Endothelial cell of umbilical vein (primary cell): Measurements from ENCODE around the gene PSME3IP1. TPM values are rescaled to one million over a fixed set of nuclear protein-coding genes. Genes with fewer than 3 reads are reported as not detected.

Source experiments
- BruUV-seq: library from RNA; stranded (reverse); fragments of 400-500 nt; replicated peaks from 2 replicates; lab custom pipeline; 2021; lab: Mats Ljungman, UMichigan
- CTCF ChIA-PET: fragments of 300-600, 350-600 bp; sonication (Branson Sonifier 250); formaldehyde crosslinking; loops from one replicate; lab custom pipeline; 2021; ENCODE audit warnings: antibody characterized with exemption, inconsistent platforms; lab: Charles Lee
- POLR2A ChIA-PET: fragments of 300-600, 350-600 bp; sonication (Branson Sonifier 250); formaldehyde crosslinking; loops from one replicate; lab custom pipeline; 2021; ENCODE audit warnings: antibody characterized with exemption, inconsistent platforms; lab: Charles Lee
- DNase-seq: peaks from one replicate; pipeline ENCODE4 v3.0.0-alpha.2; 2011; ENCODE audit warnings: low read depth, low spot score
- FAIRE-seq: peaks from 2 replicates; lab custom pipeline; 2011; peaks lifted over from hg19 to GRCh38; lab: Jason Lieb, UNC
- H2AFZ ChIP-seq: 2 replicates; pipeline ENCODE4 v1.6.0; 2012; ENCODE audit warnings: low read depth, low read length, control low read depth, inconsistent platforms
- H3K27ac ChIP-seq: 2 replicates; pipeline ENCODE4 v1.5.1; 2011; ENCODE audit warnings: low read depth, mild to moderate bottlenecking, control low read depth, low read length, moderate library complexity; ENCODE audit not compliant: insufficient read depth
- H3K27me3 ChIP-seq, 2 experiments: 2 replicates each; pipeline versions ENCODE4 v1.6.0 to v1.6.1; 2011; ENCODE audit warnings: low read length in 2 of 2, mixed read lengths in 1 of 2; ENCODE audit not compliant: control insufficient read depth in 2 of 2, insufficient read depth in 2 of 2
- H3K36me3 ChIP-seq, 2 experiments: 2 replicates in 1 of 2; 3 replicates in 1 of 2; pipeline ENCODE4 v1.5.1; 2011; ENCODE audit warnings: low read length in 2 of 2, mild to moderate bottlenecking in 1 of 2, moderate library complexity in 1 of 2; ENCODE audit not compliant: control insufficient read depth in 2 of 2, insufficient read depth in 2 of 2; ENCODE audit errors: extremely low read depth in 1 of 2
- H3K4me1 ChIP-seq: 3 replicates; pipeline ENCODE4 v1.5.1; 2011; ENCODE audit warnings: mild to moderate bottlenecking, low read length; ENCODE audit not compliant: control insufficient read depth, insufficient read depth; ENCODE audit errors: extremely low read depth
- H3K4me2 ChIP-seq: 2 replicates; pipeline ENCODE4 v1.6.1; 2011; ENCODE audit warnings: low read length, control low read depth, mixed read lengths; ENCODE audit not compliant: insufficient read depth
- H3K4me3 ChIP-seq, 3 experiments: fragments of 200-600 bp in 1 of 3; sonication (generic), shearing (Covaris generic) in 1 of 3; replicated peaks in 1 of 3; 2 replicates each; pipeline ENCODE4 v1.5.1; 2011 to 2016; ENCODE audit warnings: control low read depth in 3 of 3, low read length in 3 of 3, mild to moderate bottlenecking in 2 of 3, inconsistent platforms in 1 of 3, low read depth in 1 of 3, moderate library complexity in 1 of 3; ENCODE audit not compliant: insufficient read depth in 1 of 3
- H3K79me2 ChIP-seq: 2 replicates; pipeline ENCODE4 v1.6.0; 2012; ENCODE audit warnings: low read length, inconsistent platforms; ENCODE audit not compliant: control insufficient read depth, insufficient read depth
- H3K9ac ChIP-seq: replicated peaks from 2 replicates; pipeline ENCODE3; 2011; ENCODE audit warnings: low read length, control low read depth; ENCODE audit not compliant: insufficient read depth; ENCODE audit errors: extremely low read depth
- H3K9me1 ChIP-seq: replicated peaks from 3 replicates; pipeline ENCODE4 v1.6.0; 2011; ENCODE audit warnings: mild to moderate bottlenecking, low read length; ENCODE audit not compliant: control insufficient read depth, insufficient read depth; ENCODE audit errors: extremely low read depth
- H3K9me3 ChIP-seq: replicated peaks from 2 replicates; pipeline ENCODE4 v1.5.1; 2012; ENCODE audit warnings: low read length, inconsistent platforms; ENCODE audit not compliant: control insufficient read depth, insufficient read depth
- H4K20me1 ChIP-seq: replicated peaks from 2 replicates; pipeline ENCODE3; 2011; ENCODE audit warnings: mild to moderate bottlenecking, low read length; ENCODE audit not compliant: control insufficient read depth, insufficient read depth; ENCODE audit errors: extremely low read depth
- EZH2 ChIP-seq: IDR thresholded peaks from 2 replicates; pipeline ENCODE4 v1.6.1; 2012; ENCODE audit warnings: borderline replicate concordance, low read depth, mild to moderate bottlenecking, moderate library complexity, low read length, inconsistent platforms; ENCODE audit not compliant: severe bottlenecking
- FOS ChIP-seq: IDR thresholded peaks from 2 replicates; pipeline ENCODE4 v1.6.1; 2011; ENCODE audit warnings: mild to moderate bottlenecking, low read length, moderate library complexity, borderline replicate concordance; ENCODE audit not compliant: insufficient read depth
- GATA2 ChIP-seq: IDR thresholded peaks from 2 replicates; pipeline ENCODE4 v1.7.0; 2011; ENCODE audit warnings: low read depth, mild to moderate bottlenecking, moderate library complexity, mixed read lengths, low read length; ENCODE audit not compliant: insufficient read length, insufficient read depth
- JUN ChIP-seq: IDR thresholded peaks from 2 replicates; pipeline ENCODE4 v1.6.1; 2011; ENCODE audit warnings: borderline replicate concordance, low read depth; ENCODE audit not compliant: insufficient read length, insufficient read depth
- MAX ChIP-seq: IDR thresholded peaks from 2 replicates; pipeline ENCODE4 v1.6.1; 2011; ENCODE audit not compliant: insufficient read depth, insufficient read length
- MYC ChIP-seq: IDR thresholded peaks from one replicate; pipeline ENCODE4 v1.6.1; 2011; ENCODE audit warnings: mild to moderate bottlenecking, low read depth, low read length
- POLR2A ChIP-seq: IDR thresholded peaks from 2 replicates; pipeline ENCODE4 v1.6.1; 2012; ENCODE audit warnings: low read depth, mild to moderate bottlenecking, control low read depth, low read length
- POLR2AphosphoS5 ChIP-seq: IDR thresholded peaks from 2 replicates; pipeline ENCODE4 v1.6.1; 2012; ENCODE audit warnings: low read depth, mild to moderate bottlenecking, control low read depth, low read length, moderate library complexity; ENCODE audit not compliant: insufficient read depth
- dilution Hi-C: fragments of 300-500 bp; cut with MboI; formaldehyde crosslinking; loops from one replicate; pipeline ENCODE4 v1.15.0; 2019; ENCODE audit warnings: low sequenced_read_pairs; ENCODE audit not compliant: extremely low pct_ligation_motif_present
- intact Hi-C: fragments of 100-400 bp; cut with micrococcal nuclease; formaldehyde crosslinking; loops from one replicate; pipeline ENCODE4 v1.10.0; 2022
- polyA plus RNA-seq, 4 experiments: library from polyadenylated mRNA; depleted of rRNA in 3 of 4; stranded (reverse) in 3 of 4; unstranded in 1 of 4; fragments of >200 nt; gene quantifications; 2 replicates each; pipeline versions ENCODE4 v1.2.1 to v1.2.3, GENCODE V29; 2011 to 2012; ENCODE audit warnings: missing spikeins in 1 of 4
- total RNA-seq: library from RNA; stranded (reverse); gene quantifications from 2 replicates; pipeline ENCODE4 v1.2.3, GENCODE V29; 2021
- TF ChIP-seq, protein P1 (sequence below), 2 donors: IDR thresholded peaks; 1 replicate in 1 of 2; 2 replicates in 1 of 2; pipeline ENCODE4 v1.5.1; 2011; ENCODE audit warnings: low read length in 2 of 2, mild to moderate bottlenecking in 2 of 2, moderate library complexity in 2 of 2, control low read depth in 1 of 2, inconsistent platforms in 1 of 2, low read depth in 1 of 2; ENCODE audit not compliant: insufficient read depth in 1 of 2; ENCODE audit errors: extremely low read depth in 1 of 2

Gene PSME3IP1
- total and polyA plus RNA-seq, 2 donors (not counting 3 experiments of a cell fraction or from before 2014, with no cell fraction given), result 86.2 to 91.8 TPM

DNA sequence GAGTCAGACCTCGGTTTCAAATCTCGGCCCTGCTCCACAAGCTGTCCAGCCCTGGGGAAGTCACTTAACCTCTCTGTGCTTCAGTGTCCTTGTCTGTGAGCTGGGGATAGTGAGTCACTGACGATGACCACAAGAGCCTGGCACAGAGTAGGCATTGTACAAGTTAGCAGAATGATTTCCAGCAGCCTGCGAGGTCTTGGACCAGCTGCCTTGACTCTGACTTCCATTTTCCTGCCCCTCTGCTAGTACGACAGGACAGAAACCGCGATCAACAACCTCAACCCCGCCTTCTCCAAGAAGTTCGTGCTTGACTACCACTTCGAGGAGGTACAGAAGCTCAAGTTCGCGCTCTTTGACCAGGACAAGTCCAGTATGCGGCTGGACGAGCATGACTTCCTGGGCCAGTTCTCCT, 72.8 kb downstream of the PSME3IP1 start:
- no peak overlapping the region for H3K27ac ChIP-seq
- H3K9me1 ChIP-seq, result no peaks in the 10 kb centered on the region
- H3K4me1 ChIP-seq, result no peaks in the 10 kb centered on the region
- no peak overlapping the region for H3K9ac ChIP-seq
- FAIRE-seq, result no peak
- no peaks in the 10 kb centered on the region for H3K27me3 ChIP-seq
- no peak overlapping the region for H3K4me3 ChIP-seq
- dilution Hi-C loops (no loop called here), intact Hi-C loops (no loop called here)
- H3K36me3 ChIP-seq, result peaks cover 14 to 34% of the 10 kb centered on the region in 2 experiments
- ChIA-PET POLR2A (no interaction called here), CTCF (interaction anchor here (1.0 to 3.9 kb wide), 3 partner anchors 13 to 20 kb away, joined by 3 to 18 read pairs (median 4); partner anchors contain the start of gene CPNE2)
- no peak for DNase-seq
- H4K20me1 ChIP-seq, result no peaks in the 10 kb centered on the region
- no peaks in the 10 kb centered on the region for H3K9me3 ChIP-seq
- no peak overlapping the region for H3K4me2 ChIP-seq
- H3K79me2 ChIP-seq, result no peaks in the 10 kb centered on the region
- TF ChIP-seq GATA2 (no peak), EZH2 (no peak), MYC (no peak)
- H2AFZ ChIP-seq, result no peak overlapping the region
- no TSS peak for BruUV-seq

DNA sequence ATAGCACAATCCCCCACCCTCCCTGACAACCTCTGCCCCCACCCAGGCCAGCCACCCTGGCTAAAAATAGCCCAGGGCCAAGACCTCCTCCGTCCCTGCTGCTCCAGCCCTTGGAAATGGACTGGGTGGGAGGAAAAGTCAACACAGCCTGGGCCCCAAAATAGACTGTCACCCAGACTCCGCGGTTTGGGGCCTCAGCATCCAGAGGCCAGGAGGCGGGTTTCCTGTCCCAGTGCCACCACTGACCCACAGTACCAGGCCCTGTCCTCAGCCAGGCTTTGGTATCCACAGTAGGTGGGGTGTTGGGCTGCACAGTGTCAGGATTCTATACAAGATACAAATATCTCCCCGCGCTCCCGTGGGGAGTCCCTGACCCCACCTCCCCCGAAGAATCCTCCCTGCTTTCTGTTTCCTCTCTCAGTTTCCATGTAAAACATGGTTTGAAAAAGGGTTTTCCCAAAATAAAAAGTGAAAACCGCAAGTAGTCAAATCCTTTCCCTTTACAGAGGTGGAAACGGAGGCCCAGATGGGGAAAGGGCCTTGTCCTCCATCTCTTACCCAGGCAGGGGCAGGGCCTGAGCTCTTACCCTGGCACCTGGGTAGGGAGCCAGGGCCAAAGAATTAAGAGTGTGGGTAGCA, 73.3 kb downstream of the PSME3IP1 start:
- intact Hi-C loops, result no loop called here
- no peaks in the 10 kb centered on the region for H3K79me2 ChIP-seq
- no peak overlapping the region for H2AFZ ChIP-seq
- no peak overlapping the region for H3K4me3 ChIP-seq
- BruUV-seq, result no TSS peak
- no peak overlapping the region for H3K4me2 ChIP-seq
- H3K4me1 ChIP-seq, result no peaks in the 10 kb centered on the region
- no peaks in the 10 kb centered on the region for H3K9me1 ChIP-seq
- TF ChIP-seq JUN (no peak), POLR2A (no peak), POLR2AphosphoS5 (no peak), FOS (no peak), MYC (no peak), EZH2 (no peak), GATA2 (no peak), MAX (no peak)
- TF ChIP-seq, protein P1, sequence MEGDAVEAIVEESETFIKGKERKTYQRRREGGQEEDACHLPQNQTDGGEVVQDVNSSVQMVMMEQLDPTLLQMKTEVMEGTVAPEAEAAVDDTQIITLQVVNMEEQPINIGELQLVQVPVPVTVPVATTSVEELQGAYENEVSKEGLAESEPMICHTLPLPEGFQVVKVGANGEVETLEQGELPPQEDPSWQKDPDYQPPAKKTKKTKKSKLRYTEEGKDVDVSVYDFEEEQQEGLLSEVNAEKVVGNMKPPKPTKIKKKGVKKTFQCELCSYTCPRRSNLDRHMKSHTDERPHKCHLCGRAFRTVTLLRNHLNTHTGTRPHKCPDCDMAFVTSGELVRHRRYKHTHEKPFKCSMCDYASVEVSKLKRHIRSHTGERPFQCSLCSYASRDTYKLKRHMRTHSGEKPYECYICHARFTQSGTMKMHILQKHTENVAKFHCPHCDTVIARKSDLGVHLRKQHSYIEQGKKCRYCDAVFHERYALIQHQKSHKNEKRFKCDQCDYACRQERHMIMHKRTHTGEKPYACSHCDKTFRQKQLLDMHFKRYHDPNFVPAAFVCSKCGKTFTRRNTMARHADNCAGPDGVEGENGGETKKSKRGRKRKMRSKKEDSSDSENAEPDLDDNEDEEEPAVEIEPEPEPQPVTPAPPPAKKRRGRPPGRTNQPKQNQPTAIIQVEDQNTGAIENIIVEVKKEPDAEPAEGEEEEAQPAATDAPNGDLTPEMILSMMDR (IDR thresholded peaks at IDR 0.05; ENCODE audit: extremely low read depth in 1 of 2, insufficient read depth in 1 of 2, low read depth in 1 of 2, low read length in 2 of 2), result no peak
- POLR2A ChIA-PET, result no interaction called here
- peaks cover 14 to 30% of the 10 kb centered on the region in 2 experiments for H3K36me3 ChIP-seq
- no peak for FAIRE-seq
- no peaks in the 10 kb centered on the region for H3K9me3 ChIP-seq
- no peak overlapping the region for H3K27ac ChIP-seq
- no peak overlapping the region for H3K9ac ChIP-seq
- CTCF ChIA-PET, result interaction anchor here (1.0 to 3.9 kb wide), 2 partner anchors 15 to 20 kb away, joined by 4 to 18 read pairs; partner anchors contain the start of gene CPNE2
- DNase-seq, result no peak
- dilution Hi-C loops, result no loop called here
- no peaks in the 10 kb centered on the region for H3K27me3 ChIP-seq
- no peaks in the 10 kb centered on the region for H4K20me1 ChIP-seq
